Activated CD4-positive, CD25-positive, alpha-beta regulatory T cell treated with anti-CD3 and anti-CD28 coated beads, Interleukin-2, amount 50 U/mL, for 24 hours (primary cell): ENCODE measurements around the gene WASF2.
A peak's percentile ranks its signal among the peaks of the same experiment; 100 is the strongest.
"Not testable (repeated sequence)": the region's sequence is repeated elsewhere in the genome, so short reads cannot be mapped to it uniquely, and the experiment has no call there.

Source experiments
- ATAC-seq, 2 donors: fragments of 150-1000 bp; cut with Tn5 transposase; one replicate each; pipeline ENCODE4 v1.10.0; 2021; ENCODE audit warnings: mild to moderate bottlenecking in 1 of 2, moderate library complexity in 1 of 2

The WASF2 gene

DNA sequence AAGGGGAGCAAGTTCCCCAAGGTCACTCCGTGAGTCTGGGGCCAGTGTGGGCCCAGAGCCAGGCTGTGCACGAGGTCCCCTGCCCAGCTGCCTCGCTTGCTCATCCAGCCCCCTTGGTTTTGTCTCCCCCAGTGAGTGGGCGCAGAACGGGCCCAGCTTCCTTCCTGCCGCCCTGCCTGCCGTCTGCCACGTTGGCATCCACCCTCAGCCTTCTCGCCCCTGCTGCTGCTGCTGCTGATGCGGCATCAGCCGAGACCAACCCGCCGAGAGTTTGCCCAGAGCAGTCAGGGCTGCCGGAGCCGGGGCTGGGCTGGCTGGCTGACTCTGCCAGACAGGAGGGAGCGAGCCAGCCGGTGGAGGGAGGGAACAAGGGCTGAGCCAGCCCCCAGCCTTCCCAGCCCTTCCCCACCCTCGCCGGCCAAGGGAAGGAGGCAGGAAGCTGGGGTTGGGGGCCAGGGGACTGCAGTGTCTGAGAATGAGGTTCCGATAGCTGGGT lies 31.4 kb upstream of the WASF2 start:
- ATAC-seq = peak; percentile 6 to 15

DNA sequence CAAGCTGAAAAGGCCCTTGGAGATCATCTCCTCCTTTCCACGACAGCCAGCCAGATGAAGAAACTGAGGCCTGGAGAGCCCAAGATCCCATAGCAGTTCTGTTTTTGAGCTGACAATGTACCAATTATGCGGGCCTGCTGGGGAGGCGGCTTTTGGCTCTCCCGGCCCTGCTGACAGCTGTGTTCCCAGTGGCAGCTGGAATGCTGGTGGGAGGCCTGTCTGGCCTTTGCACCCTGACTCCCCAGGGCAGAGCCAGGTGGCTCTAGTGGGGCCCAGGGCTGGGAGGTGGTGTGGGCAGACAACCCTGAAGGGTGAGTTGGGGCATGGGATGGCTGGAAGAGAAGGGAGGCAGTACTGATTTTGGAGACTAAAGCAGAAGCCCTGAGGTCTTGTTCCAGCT lies 30.7 kb upstream of the WASF2 start:
- no peak for ATAC-seq

DNA sequence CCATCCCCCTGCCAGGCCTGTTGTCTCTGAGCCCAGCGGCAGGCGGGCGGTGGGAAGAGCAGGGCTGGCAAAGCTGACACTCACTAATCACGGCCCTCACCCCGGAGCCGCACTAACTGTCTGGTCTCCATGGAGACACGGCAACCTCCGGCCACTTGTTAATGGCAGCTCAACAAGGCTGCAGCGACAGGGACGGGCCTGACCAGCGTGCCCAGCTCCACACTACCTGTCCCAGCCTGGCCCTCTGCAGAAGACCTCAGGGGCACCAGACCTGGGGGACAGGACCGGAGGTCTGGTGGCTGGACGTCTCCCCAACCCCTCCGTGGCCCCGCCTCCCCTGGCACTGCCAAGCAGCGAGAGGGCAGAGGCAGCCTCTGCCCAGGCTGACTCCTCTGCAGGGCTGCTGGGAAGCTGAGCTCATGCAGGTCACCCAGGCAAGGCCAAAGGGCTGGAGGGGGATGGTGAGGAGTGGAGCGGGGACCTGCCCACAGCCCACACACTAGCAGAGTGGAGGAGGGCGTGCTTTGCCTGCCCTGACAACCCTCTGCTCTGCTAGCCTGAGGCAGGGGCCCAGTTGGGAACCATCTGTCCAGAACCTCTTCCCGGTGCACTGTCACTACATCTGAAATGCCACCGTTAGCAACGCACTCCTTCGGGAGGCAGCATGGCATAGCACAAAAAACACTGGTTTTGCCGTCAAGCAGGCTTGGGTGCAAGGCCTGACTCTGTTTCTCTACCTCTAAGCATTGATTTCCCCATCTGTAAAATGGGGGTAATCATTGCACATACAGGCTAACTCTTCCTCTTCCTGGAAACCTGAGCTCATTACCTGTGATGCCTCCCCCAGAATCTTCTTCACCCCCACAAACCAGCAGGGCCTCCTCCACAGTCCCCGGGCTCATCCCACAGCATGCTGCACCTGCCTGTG lies 29.6 kb upstream of the WASF2 start:
- ATAC-seq = no peak

- ATAC-seq = no peak
Observed at GRCh38 chr1:27518808-27519207, 28.8 kb upstream of the WASF2 start.

- ATAC-seq = no peak
Observed at GRCh38 chr1:27517907-27518718, 28.1 kb upstream of the WASF2 start.

- ATAC-seq = no peak
Observed at GRCh38 chr1:27517301-27517700, 27.3 kb upstream of the WASF2 start.

DNA sequence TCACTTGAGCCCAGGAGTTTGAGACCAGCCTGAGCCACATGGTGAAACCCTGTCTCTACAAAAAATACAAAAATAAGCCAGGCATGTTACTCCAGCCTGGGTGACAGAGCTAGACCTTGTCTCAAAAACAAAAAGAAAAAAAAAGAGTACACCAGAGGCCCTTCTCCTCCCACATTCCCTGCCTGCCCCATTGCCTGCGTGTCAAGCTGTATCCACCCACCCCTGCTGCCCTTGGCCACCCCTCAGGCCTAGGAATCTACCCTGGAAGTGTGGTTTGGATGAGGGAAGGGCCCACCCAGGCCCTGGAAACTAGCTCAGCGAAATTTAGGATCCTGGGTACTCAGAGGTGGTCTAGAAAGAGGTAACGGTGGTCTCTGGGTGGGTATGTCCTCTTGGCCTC lies 25.7 kb upstream of the WASF2 start:
- ATAC-seq = no peak

DNA sequence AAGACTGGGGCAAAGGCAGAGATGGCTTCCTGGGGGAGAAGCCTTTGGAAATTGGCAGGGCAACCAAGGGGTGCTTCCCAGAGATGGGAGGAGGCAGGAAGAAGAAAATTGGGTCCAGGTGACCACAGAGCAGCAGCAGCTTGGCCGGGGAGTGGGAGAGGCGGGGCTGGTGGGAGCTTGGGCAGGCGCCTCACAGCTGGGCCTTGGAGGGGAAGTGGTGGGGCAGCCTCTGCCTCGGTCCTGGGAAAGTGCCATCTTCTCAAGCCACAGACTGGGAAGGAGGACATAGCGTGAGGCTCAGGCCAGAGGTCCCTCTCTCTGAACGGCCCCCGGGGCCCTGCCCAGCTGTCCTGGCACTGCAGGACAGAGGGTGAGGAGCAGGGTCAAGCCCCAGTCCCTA lies 24.0 kb upstream of the WASF2 start:
- ATAC-seq = no peak

- ATAC-seq = no peak
Observed at GRCh38 chr1:27513528-27513927, 23.6 kb upstream of the WASF2 start.

DNA sequence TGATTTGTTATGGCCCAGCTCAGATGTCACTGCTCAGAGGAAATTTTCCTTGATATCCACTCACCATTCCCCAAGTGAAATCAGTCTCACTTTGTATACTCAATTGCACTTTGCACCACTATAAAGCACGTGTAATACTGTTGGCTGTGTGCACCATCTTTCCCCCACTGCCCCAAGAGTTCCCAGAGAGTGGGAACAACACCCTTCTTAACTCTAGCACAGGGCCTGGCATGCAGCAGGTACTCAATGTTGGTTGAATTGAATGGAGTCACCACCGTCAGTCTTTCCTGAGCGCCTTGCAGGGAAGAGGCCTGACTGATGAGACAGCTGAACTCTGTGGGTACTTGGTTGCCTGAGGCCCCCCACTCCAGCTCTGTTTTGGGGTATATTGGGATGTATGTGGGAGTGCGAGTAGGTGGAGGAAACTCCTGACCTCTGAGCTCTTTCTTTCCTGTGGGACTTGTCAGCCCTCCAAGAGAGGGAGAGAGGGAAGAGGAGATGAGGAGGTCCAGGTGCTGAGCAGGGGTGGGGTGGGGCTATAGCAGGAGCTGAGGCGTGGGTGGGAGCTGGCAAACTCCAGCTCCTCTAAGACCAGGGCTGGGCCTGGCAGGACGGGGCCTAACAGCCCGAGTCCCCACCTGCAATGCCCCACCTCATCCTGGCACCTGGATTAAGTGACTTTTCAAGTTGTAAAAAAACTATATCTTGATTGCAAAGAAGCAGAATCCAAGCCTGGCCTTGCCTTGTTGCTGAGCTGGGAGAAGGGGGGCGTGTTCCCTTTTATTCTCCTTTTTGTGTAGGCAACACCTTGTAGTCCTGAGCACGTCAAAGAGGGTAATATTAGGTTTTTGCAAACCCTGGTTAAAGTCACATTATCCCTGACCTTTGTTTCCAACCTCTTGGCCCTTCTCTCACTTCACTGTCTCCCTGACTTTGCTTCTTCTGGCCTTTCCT lies 19.4 kb upstream of the WASF2 start:
- ATAC-seq = no peak

DNA sequence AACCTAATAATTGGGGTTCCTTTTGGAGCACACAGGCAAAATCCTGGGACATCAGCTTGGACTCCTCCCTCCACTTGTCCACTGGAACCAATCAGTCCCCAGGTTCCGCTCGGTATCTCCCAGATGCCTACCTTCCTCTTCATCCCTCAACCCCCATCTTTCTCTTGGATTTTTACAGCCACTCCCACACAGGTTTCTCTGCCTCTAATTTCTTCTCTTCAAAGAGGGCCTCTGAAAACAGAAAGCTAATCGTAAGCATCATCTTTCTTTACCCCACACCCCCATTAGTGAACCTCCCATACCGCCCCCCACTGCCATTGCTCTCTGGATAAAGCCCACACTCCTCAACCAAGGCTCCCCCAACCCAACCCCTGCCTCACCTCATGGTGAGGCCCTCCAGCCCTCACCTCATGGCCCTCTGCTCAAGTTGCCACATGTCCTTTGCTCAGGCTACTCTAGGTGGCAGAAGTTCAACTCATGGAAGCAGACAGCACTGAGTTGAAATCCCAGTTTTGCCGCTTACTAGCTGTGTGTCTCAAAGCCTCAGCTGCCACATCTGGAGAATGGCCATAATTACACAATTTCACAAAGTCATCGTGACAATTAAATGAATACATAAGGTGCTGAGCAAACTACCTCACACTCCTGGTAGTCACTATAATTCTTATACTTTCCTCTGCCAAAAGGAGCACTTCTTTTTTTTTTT lies 18.1 kb upstream of the WASF2 start:
- no peak for ATAC-seq

DNA sequence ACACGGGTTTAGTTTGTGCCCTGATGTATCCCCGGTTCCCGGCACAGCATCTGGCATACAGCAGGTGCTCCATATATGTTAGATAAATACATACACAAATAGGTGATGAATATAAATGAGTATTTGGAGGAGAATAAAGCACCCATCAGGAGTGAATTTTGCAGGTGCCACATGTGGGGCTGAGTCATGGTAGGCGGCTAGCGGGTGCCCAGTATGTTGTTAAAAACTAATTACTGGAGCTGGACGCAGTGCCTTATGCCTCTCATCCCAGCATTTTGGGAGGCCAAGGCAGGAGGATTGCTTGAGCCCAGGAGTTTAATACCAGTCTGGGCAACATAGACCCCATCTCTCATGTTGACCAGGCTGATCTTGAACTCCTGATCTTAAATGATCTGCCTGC lies 16.7 kb upstream of the WASF2 start:
- ATAC-seq = no peak

DNA sequence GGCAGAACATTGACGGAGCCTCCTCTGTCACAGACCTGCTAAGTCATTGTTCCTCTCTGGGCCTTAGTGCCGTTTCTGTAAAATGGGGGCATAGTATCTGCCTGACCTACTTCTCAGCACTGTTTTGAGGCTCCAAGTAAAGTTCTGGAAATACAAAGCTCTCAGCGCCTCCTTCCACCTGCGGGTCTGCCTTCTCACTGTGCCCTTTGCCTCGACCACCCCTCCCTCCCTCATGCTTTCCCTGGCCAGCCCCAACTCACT lies 15.4 kb upstream of the WASF2 start:
- no peak for ATAC-seq

- ATAC-seq = no peak
Observed at GRCh38 chr1:27504588-27505419, 14.8 kb upstream of the WASF2 start.

- no peak for ATAC-seq
Observed at GRCh38 chr1:27503844-27504587, 14.0 kb upstream of the WASF2 start.

DNA sequence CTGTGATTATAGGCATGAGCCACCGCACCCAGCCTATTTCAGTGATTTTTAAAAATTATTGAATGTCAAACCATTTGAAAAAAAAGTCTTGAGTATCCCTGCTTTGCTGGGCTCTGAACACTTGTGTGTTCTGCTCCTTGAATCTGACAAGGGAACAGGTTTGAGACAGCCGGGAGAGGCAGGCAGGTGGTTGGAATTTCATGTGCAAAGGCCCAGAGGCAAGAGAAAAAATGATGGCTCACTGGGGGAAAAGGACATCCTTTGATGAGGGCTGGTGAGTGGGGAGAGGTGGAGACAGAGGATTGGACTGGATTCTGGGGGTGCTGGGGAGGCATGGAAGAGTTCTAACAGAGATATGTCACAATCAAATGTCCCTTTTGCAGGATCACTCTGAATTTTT lies 13.1 kb upstream of the WASF2 start:
- no peak for ATAC-seq

GRCh38 chr1:27501159-27501558 lies 11.2 kb upstream of the WASF2 start:
- not testable (repeated sequence) for ATAC-seq

- ATAC-seq = no peak
Observed at GRCh38 chr1:27499142-27499541, 9.2 kb upstream of the WASF2 start.

- ATAC-seq = no peak
Observed at GRCh38 chr1:27496604-27497155, 6.7 kb upstream of the WASF2 start.

DNA sequence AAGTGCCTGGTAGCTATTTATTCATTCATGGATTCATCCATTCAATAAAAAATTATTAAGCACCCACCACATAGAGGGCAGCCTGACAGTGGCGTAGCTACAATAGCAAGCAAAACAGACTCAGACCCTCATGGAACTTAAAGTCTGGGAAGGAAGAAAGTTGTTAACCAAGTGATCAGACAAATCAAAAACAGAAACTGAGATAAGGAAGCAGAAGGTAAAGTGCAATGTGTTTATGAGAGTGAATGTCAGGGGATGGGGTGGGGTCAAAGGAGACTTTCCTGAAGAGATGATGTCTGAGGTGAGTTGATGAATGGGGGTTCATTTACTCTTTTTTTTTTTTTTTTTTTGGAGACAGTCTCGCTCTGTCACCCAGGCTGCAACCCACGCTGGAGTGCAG lies 2.8 kb upstream of the WASF2 start:
- ATAC-seq = no peak
